Measurements from ENCODE around the gene AKAP8L. TPM values are rescaled to one million over a fixed set of nuclear protein-coding genes. Genes with fewer than 3 reads are reported as not detected.

AKAP8L gene
- total and polyA plus RNA-seq, 10 of the 15 experiments (the other 5 are each of a cell fraction or from before 2014, with no cell fraction given): 0.66 to 64.3 (median 40.0) TPM

- TF ChIP-seq, protein P1, sequence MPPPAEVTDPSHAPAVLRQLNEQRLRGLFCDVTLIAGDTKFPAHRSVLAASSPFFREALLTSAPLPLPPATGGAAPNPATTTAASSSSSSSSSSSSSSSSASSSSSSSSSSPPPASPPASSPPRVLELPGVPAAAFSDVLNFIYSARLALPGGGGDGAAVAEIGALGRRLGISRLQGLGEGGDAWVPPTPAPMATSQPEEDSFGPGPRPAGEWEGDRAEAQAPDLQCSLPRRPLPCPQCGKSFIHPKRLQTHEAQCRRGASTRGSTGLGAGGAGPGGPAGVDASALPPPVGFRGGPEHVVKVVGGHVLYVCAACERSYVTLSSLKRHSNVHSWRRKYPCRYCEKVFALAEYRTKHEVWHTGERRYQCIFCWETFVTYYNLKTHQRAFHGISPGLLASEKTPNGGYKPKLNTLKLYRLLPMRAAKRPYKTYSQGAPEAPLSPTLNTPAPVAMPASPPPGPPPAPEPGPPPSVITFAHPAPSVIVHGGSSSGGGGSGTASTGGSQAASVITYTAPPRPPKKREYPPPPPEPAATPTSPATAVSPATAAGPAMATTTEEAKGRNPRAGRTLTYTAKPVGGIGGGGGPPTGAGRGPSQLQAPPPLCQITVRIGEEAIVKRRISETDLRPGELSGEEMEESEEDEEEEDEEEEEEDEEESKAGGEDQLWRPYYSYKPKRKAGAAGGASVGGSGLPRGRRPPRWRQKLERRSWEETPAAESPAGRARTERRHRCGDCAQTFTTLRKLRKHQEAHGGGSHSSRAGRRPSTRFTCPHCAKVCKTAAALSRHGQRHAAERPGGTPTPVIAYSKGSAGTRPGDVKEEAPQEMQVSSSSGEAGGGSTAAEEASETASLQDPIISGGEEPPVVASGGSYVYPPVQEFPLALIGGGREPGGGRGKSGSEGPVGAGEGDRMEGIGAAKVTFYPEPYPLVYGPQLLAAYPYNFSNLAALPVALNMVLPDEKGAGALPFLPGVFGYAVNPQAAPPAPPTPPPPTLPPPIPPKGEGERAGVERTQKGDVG (CRISPR knock-in tag; IDR thresholded peaks at IDR 0.05): no peak
- TF ChIP-seq HSF1 (IDR thresholded peaks at IDR 0.05; ENCODE audit: low read depth, low read length) (no peak), IRF3 (IDR thresholded peaks at IDR 0.05) (no peak), SKIL (IDR thresholded peaks at IDR 0.05; ENCODE audit: low read depth, poor library complexity, severe bottlenecking) (no peak), CEBPZ (IDR thresholded peaks at IDR 0.05; ENCODE audit: low read depth, low read length) (no peak)
These were observed 19.6 kb downstream of the AKAP8L start (continued) for GRCh38 chr19:15399234-15399515.
